ENCODE results near the gene PHTF2. TPM values are rescaled to one million over a fixed set of nuclear protein-coding genes. Genes with fewer than 3 reads are reported as not detected.

PHTF2 gene
- total and polyA plus RNA-seq, 4 donors = 5.1 to 37.1 (median 8.7) TPM

- Histone ChIP-seq H3K27ac (ENCODE audit: low read depth in 1 of 2, low read length in 1 of 2) (no peak overlapping the region), H3K36me3 (ENCODE audit: control insufficient read depth in 4 of 4, insufficient read depth in 4 of 4, low read length in 4 of 4) (peaks cover 0 to 6% (median 4%) of the 10 kb centered on the region in 4 donors), H3K27me3 (ENCODE audit: control insufficient read depth in 3 of 3, insufficient read depth in 3 of 3, low read length in 2 of 3) (no peaks in the 10 kb centered on the region), H3K9me3 (ENCODE audit: control insufficient read depth in 4 of 4, insufficient read depth in 3 of 4, low read length in 3 of 4) (peaks cover 0 to 2% (median 0%) of the 10 kb centered on the region in 4 donors), H3K9ac (ENCODE audit: insufficient read depth in 1 of 2, low read length in 2 of 2) (no peak overlapping the region), H3K4me3 (no peak overlapping the region), H3K4me1 (ENCODE audit: control insufficient read depth in 5 of 5, insufficient read depth in 5 of 5, low read length in 5 of 5) (no peaks in the 10 kb centered on the region)
- TF ChIP-seq, protein P1, sequence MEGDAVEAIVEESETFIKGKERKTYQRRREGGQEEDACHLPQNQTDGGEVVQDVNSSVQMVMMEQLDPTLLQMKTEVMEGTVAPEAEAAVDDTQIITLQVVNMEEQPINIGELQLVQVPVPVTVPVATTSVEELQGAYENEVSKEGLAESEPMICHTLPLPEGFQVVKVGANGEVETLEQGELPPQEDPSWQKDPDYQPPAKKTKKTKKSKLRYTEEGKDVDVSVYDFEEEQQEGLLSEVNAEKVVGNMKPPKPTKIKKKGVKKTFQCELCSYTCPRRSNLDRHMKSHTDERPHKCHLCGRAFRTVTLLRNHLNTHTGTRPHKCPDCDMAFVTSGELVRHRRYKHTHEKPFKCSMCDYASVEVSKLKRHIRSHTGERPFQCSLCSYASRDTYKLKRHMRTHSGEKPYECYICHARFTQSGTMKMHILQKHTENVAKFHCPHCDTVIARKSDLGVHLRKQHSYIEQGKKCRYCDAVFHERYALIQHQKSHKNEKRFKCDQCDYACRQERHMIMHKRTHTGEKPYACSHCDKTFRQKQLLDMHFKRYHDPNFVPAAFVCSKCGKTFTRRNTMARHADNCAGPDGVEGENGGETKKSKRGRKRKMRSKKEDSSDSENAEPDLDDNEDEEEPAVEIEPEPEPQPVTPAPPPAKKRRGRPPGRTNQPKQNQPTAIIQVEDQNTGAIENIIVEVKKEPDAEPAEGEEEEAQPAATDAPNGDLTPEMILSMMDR (IDR thresholded peaks at IDR 0.05; ENCODE audit: control extremely low read depth, extremely low read depth) = no peak
- DNase-seq (no peak), ATAC-seq (ENCODE audit: insufficient read depth, low FRiP score) (no peak)
These were observed 11.8 kb upstream of the PHTF2 start for GRCh38 chr7:77786741-77787140.

DNA sequence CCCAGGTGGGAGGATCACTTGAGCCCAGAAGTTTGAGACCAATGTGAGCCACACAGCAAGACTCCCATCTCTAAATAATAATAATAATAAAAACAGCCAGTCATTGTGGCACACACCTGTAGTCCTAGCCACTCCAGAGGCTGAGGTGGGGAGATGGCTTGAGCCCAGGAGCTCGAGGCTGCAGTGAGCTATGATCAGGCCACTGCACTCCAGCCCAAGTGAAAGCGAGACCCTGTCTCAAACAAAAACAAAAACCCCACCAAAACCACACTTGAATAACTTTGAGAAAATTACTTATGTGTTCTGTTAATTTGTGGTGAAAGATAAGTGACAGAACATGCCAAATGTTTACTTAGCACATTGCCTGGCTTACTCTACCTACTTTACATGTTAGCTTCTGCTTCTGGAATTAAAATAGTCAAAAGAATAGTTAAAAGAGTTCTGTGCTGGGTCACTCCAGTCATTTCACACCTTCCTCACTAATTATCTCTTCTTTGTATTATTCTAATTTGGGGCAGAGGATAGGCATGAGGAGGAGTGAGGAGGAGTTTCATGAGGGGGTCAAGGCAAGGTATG lies 10.2 kb upstream of the PHTF2 start:
- 94 to 98% methylated on average over 2 of the region's 2 CpGs for WGBS, 2 donors
- Histone ChIP-seq H3K27ac (ENCODE audit: low read depth in 1 of 2, low read length in 1 of 2) (no peak overlapping the region), H3K9ac (ENCODE audit: insufficient read depth in 1 of 2, low read length in 2 of 2) (no peak overlapping the region), H3K36me3 (ENCODE audit: control insufficient read depth in 4 of 4, insufficient read depth in 4 of 4, low read length in 4 of 4) (peaks cover 0 to 6% (median 4%) of the 10 kb centered on the region in 4 donors), H3K27me3 (ENCODE audit: control insufficient read depth in 3 of 3, insufficient read depth in 3 of 3, low read length in 2 of 3) (no peaks in the 10 kb centered on the region), H3K9me3 (ENCODE audit: control insufficient read depth in 4 of 4, insufficient read depth in 3 of 4, low read length in 3 of 4) (peaks cover 0 to 2% (median 0%) of the 10 kb centered on the region in 4 donors), H3K4me3 (no peak overlapping the region), H3K4me1 (ENCODE audit: control insufficient read depth in 5 of 5, insufficient read depth in 5 of 5, low read length in 5 of 5) (no peaks in the 10 kb centered on the region)
- DNase-seq = no peak
- ATAC-seq (ENCODE audit: insufficient read depth, low FRiP score) = no peak
- TF ChIP-seq, protein P1 (IDR thresholded peaks at IDR 0.05; ENCODE audit: control extremely low read depth, extremely low read depth) = no peak

DNA sequence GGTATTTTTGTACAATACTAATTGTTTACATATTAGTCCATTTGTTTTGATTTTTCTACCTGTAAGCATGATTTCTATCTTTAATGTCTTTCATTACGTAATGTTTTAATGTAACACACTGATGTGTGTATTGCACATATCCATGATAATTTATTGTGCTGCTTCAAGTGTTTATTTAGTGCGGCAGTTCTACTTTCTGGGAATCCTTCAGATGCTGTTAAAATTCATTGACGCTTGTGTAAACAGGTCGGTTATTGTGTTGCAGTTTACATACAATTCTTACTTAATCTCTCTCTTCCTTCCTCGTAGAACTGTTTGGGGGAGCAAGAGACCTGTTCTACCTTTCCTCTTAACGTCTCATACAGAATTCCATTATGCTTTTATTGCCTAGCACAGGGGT lies 7.2 kb upstream of the PHTF2 start:
- Histone ChIP-seq H3K27ac (ENCODE audit: low read depth in 1 of 2, low read length in 1 of 2) (no peak overlapping the region), H3K4me3 (no peak overlapping the region), H3K36me3 (ENCODE audit: control insufficient read depth in 4 of 4, insufficient read depth in 4 of 4, low read length in 4 of 4) (peaks cover 0 to 7% (median 4%) of the 10 kb centered on the region in 4 donors), H3K27me3 (ENCODE audit: control insufficient read depth in 3 of 3, insufficient read depth in 3 of 3, low read length in 2 of 3) (no peaks in the 10 kb centered on the region), H3K9me3 (ENCODE audit: control insufficient read depth in 4 of 4, insufficient read depth in 3 of 4, low read length in 3 of 4) (no peaks in the 10 kb centered on the region), H3K9ac (ENCODE audit: insufficient read depth in 1 of 2, low read length in 2 of 2) (no peak overlapping the region), H3K4me1 (ENCODE audit: control insufficient read depth in 5 of 5, insufficient read depth in 5 of 5, low read length in 5 of 5) (peaks cover 0 to 4% (median 0%) of the 10 kb centered on the region in 5 donors)
- TF ChIP-seq, protein P1 (IDR thresholded peaks at IDR 0.05; ENCODE audit: control extremely low read depth, extremely low read depth) = no peak
- DNase-seq (peak in 2 of 3 donors; percentile 7 to 15), ATAC-seq (ENCODE audit: insufficient read depth, low FRiP score) (no peak)
- WGBS, 2 donors = 30 to 35% methylated on average over 6 of the region's 6 CpGs

DNA sequence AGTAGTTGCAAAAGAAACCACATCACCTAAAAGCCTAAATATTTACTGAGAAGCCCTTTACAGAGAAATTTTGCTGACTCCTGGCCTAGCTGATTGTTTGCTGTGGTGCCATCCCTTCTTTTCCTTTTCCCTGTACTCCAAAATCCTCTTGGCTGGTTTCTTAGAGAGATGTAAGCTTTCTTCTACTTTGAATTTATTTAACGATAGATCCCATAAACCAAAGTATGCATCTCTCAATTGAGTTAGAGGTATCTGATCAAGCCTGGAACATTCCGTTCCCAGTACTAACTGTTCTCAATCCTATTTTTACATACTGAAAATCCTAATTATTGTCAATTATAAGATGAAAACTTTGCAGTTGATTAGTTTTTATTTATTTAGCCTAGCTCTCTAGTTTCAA lies 6.6 kb upstream of the PHTF2 start:
- Histone ChIP-seq H3K4me3 (no peak overlapping the region), H3K9ac (ENCODE audit: insufficient read depth in 1 of 2, low read length in 2 of 2) (no peak overlapping the region), H3K9me3 (ENCODE audit: control insufficient read depth in 4 of 4, insufficient read depth in 3 of 4, low read length in 3 of 4) (no peaks in the 10 kb centered on the region), H3K27me3 (ENCODE audit: control insufficient read depth in 3 of 3, insufficient read depth in 3 of 3, low read length in 2 of 3) (no peaks in the 10 kb centered on the region), H3K27ac (ENCODE audit: low read depth in 1 of 2, low read length in 1 of 2) (no peak overlapping the region), H3K36me3 (ENCODE audit: control insufficient read depth in 4 of 4, insufficient read depth in 4 of 4, low read length in 4 of 4) (peaks cover 0 to 7% (median 4%) of the 10 kb centered on the region in 4 donors), H3K4me1 (ENCODE audit: control insufficient read depth in 5 of 5, insufficient read depth in 5 of 5, low read length in 5 of 5) (peaks cover 0 to 10% (median 4%) of the 10 kb centered on the region in 5 donors)
- TF ChIP-seq, protein P1 (IDR thresholded peaks at IDR 0.05; ENCODE audit: control extremely low read depth, extremely low read depth) = no peak
- DNase-seq = no peak
- no peak for ATAC-seq (ENCODE audit: insufficient read depth, low FRiP score)
- 88 to 90% methylated on average over 2 of the region's 2 CpGs for WGBS, 2 donors

All from lung (tissue), 12 donors.